ENCODE results near the gene TMEM30A.

Gene TMEM30A

GRCh38 chr6:75263401-75263750, 21.2 kb downstream of the TMEM30A start:
- H3K36me3 Mint-ChIP-seq = peaks cover 13% of the 10 kb centered on the region
- no peaks in the 10 kb centered on the region for H3K9me3 Mint-ChIP-seq
- ATAC-seq (ENCODE audit: low read depth) (no peak), DNase-seq (ENCODE audit: low spot score in 2 of 2) (no peak)
- no peak overlapping the region for H3K27ac Mint-ChIP-seq
- no peaks in the 10 kb centered on the region for H3K27me3 Mint-ChIP-seq
- H3K4me3 Mint-ChIP-seq = no peak overlapping the region
- peaks cover 3% of the 10 kb centered on the region for H3K4me1 Mint-ChIP-seq

- DNase-seq (ENCODE audit: low spot score in 2 of 2) (no peak), ATAC-seq (ENCODE audit: low read depth) (no peak)
- H3K27me3 Mint-ChIP-seq = no peaks in the 10 kb centered on the region
- H3K4me1 Mint-ChIP-seq = peaks cover 3% of the 10 kb centered on the region
- no peak overlapping the region for H3K4me3 Mint-ChIP-seq
- H3K9me3 Mint-ChIP-seq = no peaks in the 10 kb centered on the region
- H3K27ac Mint-ChIP-seq = no peak overlapping the region
- H3K36me3 Mint-ChIP-seq = peaks cover 13% of the 10 kb centered on the region
Measured at GRCh38 chr6:75262716-75263400, 21.7 kb downstream of the TMEM30A start.

GRCh38 chr6:75261299-75261698, 23.3 kb downstream of the TMEM30A start:
- Mint-ChIP-seq H3K27me3 (no peaks in the 10 kb centered on the region), H3K4me1 (peaks cover 3% of the 10 kb centered on the region), H3K36me3 (peaks cover 20% of the 10 kb centered on the region), H3K27ac (no peak overlapping the region), H3K4me3 (no peak overlapping the region), H3K9me3 (no peaks in the 10 kb centered on the region)
- no peak for DNase-seq (ENCODE audit: low spot score in 2 of 2)
- no peak for ATAC-seq (ENCODE audit: low read depth)

GRCh38 chr6:75257343-75258087, 27.1 kb downstream of the TMEM30A start:
- Mint-ChIP-seq H3K36me3 (peaks cover 22% of the 10 kb centered on the region), H3K27me3 (no peaks in the 10 kb centered on the region), H3K27ac (no peak overlapping the region), H3K9me3 (no peaks in the 10 kb centered on the region), H3K4me1 (no peaks in the 10 kb centered on the region), H3K4me3 (no peak overlapping the region)
- ATAC-seq (ENCODE audit: low read depth) = no peak
- no peak for DNase-seq (ENCODE audit: low spot score in 2 of 2)

- Mint-ChIP-seq H3K27me3 (peaks cover 4% of the 10 kb centered on the region), H3K36me3 (peaks cover 10% of the 10 kb centered on the region), H3K9me3 (no peaks in the 10 kb centered on the region), H3K4me1 (no peaks in the 10 kb centered on the region), H3K4me3 (no peak overlapping the region), H3K27ac (no peak overlapping the region)
- ATAC-seq (ENCODE audit: low read depth) (no peak), DNase-seq (ENCODE audit: low spot score in 2 of 2) (no peak)
Measured at GRCh38 chr6:75250552-75250951, 34.0 kb downstream of the TMEM30A start.

GRCh38 chr6:75249837-75250236, 34.8 kb downstream of the TMEM30A start:
- Mint-ChIP-seq H3K36me3 (peaks cover 9% of the 10 kb centered on the region), H3K4me1 (no peaks in the 10 kb centered on the region), H3K27ac (no peak overlapping the region), H3K27me3 (peaks cover 4% of the 10 kb centered on the region), H3K4me3 (no peak overlapping the region), H3K9me3 (no peaks in the 10 kb centered on the region)
- DNase-seq (ENCODE audit: low spot score in 2 of 2) (no peak), ATAC-seq (ENCODE audit: low read depth) (no peak)

- H3K4me1 Mint-ChIP-seq = peaks cover 7% of the 10 kb centered on the region
- H3K9me3 Mint-ChIP-seq = no peaks in the 10 kb centered on the region
- H3K4me3 Mint-ChIP-seq = no peak overlapping the region
- H3K36me3 Mint-ChIP-seq = peaks cover 2% of the 10 kb centered on the region
- H3K27me3 Mint-ChIP-seq = peaks cover 6% of the 10 kb centered on the region
- ATAC-seq (ENCODE audit: low read depth) (no peak), DNase-seq (ENCODE audit: low spot score in 2 of 2) (no peak)
- H3K27ac Mint-ChIP-seq = no peak overlapping the region
Measured at GRCh38 chr6:75246386-75246785, 38.2 kb downstream of the TMEM30A start.

- Mint-ChIP-seq H3K4me1 (peaks cover 9% of the 10 kb centered on the region), H3K36me3 (peaks cover 4% of the 10 kb centered on the region), H3K9me3 (no peaks in the 10 kb centered on the region), H3K4me3 (peak overlapping the region; percentile 98), H3K27ac (peak overlapping the region; percentile 97), H3K27me3 (peaks cover 6% of the 10 kb centered on the region)
- ATAC-seq (ENCODE audit: low read depth) (no peak), DNase-seq (ENCODE audit: low spot score in 2 of 2) (peak in 1 of 2 donors; percentile 2)
Measured at GRCh38 chr6:75244063-75244584, 40.5 kb downstream of the TMEM30A start.

GRCh38 chr6:75243333-75244062, 41.1 kb downstream of the TMEM30A start, which contains the start of gene COX7A2:
Gene COX7A2 (minus strand): TSS chr6:75243801. CDS start chr6:75243734, 67 bp downstream.
- peak; percentile 96 for ATAC-seq (ENCODE audit: low read depth)
- H3K27ac Mint-ChIP-seq = peak within 1 kb of the TSS; percentile 97
- peak; percentile 76 to 82 for DNase-seq (ENCODE audit: low spot score in 2 of 2)
- H3K36me3 Mint-ChIP-seq = peaks cover 7% of the 10 kb centered on the region
- H3K4me1 Mint-ChIP-seq = peaks cover 9% of the 10 kb centered on the region
- H3K9me3 Mint-ChIP-seq = no peaks in the 10 kb centered on the region
- H3K4me3 Mint-ChIP-seq = peak within 1 kb of the TSS; percentile 98
- H3K27me3 Mint-ChIP-seq = peaks cover 6% of the 10 kb centered on the region

- Mint-ChIP-seq H3K4me3 (no peak overlapping the region), H3K9me3 (no peaks in the 10 kb centered on the region), H3K27ac (no peak overlapping the region), H3K36me3 (peaks cover 17% of the 10 kb centered on the region), H3K27me3 (no peaks in the 10 kb centered on the region), H3K4me1 (peaks cover 2% of the 10 kb centered on the region)
- no peak for ATAC-seq (ENCODE audit: low read depth)
- no peak for DNase-seq (ENCODE audit: low spot score in 2 of 2)
Measured at GRCh38 chr6:75236630-75237029, 48.0 kb downstream of the TMEM30A start.

- Mint-ChIP-seq H3K36me3 (peaks cover 15% of the 10 kb centered on the region), H3K27ac (no peak overlapping the region), H3K4me1 (no peaks in the 10 kb centered on the region), H3K9me3 (no peaks in the 10 kb centered on the region), H3K27me3 (no peaks in the 10 kb centered on the region), H3K4me3 (no peak overlapping the region)
- ATAC-seq (ENCODE audit: low read depth) = no peak
- no peak for DNase-seq (ENCODE audit: low spot score in 2 of 2)
Measured at GRCh38 chr6:75235271-75235670, 49.3 kb downstream of the TMEM30A start.

GRCh38 chr6:75234126-75234865, 50.3 kb downstream of the TMEM30A start:
- ATAC-seq (ENCODE audit: low read depth) = no peak
- peaks cover 15% of the 10 kb centered on the region for H3K36me3 Mint-ChIP-seq
- H3K4me1 Mint-ChIP-seq = no peaks in the 10 kb centered on the region
- no peaks in the 10 kb centered on the region for H3K27me3 Mint-ChIP-seq
- no peaks in the 10 kb centered on the region for H3K9me3 Mint-ChIP-seq
- DNase-seq (ENCODE audit: low spot score in 2 of 2) = no peak
- H3K27ac Mint-ChIP-seq = no peak overlapping the region
- H3K4me3 Mint-ChIP-seq = no peak overlapping the region

GRCh38 chr6:75233092-75233615, 51.4 kb downstream of the TMEM30A start:
- Mint-ChIP-seq H3K27me3 (no peaks in the 10 kb centered on the region), H3K4me3 (no peak overlapping the region), H3K4me1 (no peaks in the 10 kb centered on the region), H3K36me3 (peaks cover 12% of the 10 kb centered on the region), H3K9me3 (no peaks in the 10 kb centered on the region), H3K27ac (no peak overlapping the region)
- DNase-seq (ENCODE audit: low spot score in 2 of 2) (no peak), ATAC-seq (ENCODE audit: low read depth) (no peak)

All from memory B cell (primary cell).